ENCODE results near the gene LHX8. TPM values are rescaled to one million over a fixed set of nuclear protein-coding genes. Genes with fewer than 3 reads are reported as not detected.

The LHX8 gene
- total RNA-seq, 1 experiment from 2014 or later = 0.37 TPM

- ChIA-PET POLR2A (no interaction called here), CTCF (no interaction called here)
- no peak overlapping the region for H3K4me3 Mint-ChIP-seq
- H3K27ac Mint-ChIP-seq = no peak overlapping the region
- H3K36me3 Mint-ChIP-seq = no peaks in the 10 kb centered on the region
- peaks cover 60% of the 10 kb centered on the region for H3K4me1 Mint-ChIP-seq
- DNase-seq (ENCODE audit: low spot score) = no peak
- H3K9me3 Mint-ChIP-seq = no peaks in the 10 kb centered on the region
- H3K27me3 Mint-ChIP-seq (ENCODE audit: low read depth) = peaks cover 78% of the 10 kb centered on the region
- TF ChIP-seq GABPB1 (CRISPR knock-in tag; IDR thresholded peaks at IDR 0.05) (no peak), MAX (CRISPR knock-in tag; IDR thresholded peaks at IDR 0.05) (0 out of 2 replicates have a peak, but pooled peaks have one; percentile 23)
- no peak for ATAC-seq
These were observed 6.1 kb upstream of the LHX8 start for GRCh38 chr1:75127916-75128717.

GRCh38 chr1:75129660-75129982 lies 4.6 kb upstream of the LHX8 start:
- DNase-seq (ENCODE audit: low spot score) = no peak
- no peak for ATAC-seq
- H3K27ac Mint-ChIP-seq = no peak overlapping the region
- ChIA-PET POLR2A (no interaction called here), CTCF (interaction anchor here (1.7 to 2.6 kb wide), 3 partner anchors 62 to 358 kb away, joined by 7 to 10 read pairs (median 7); no protein-coding TSS in a partner anchor)
- no peak for TF ChIP-seq RORB (CRISPR knock-in tag; IDR thresholded peaks at IDR 0.05)
- TF ChIP-seq PRDM15 (CRISPR knock-in tag; IDR thresholded peaks at IDR 0.05) = no peak
- TF ChIP-seq ZNF317 (CRISPR knock-in tag; IDR thresholded peaks at IDR 0.05; ENCODE audit: borderline replicate concordance, low read depth) = peak; percentile 86
- no peak for TF ChIP-seq ATF6 (CRISPR knock-in tag; IDR thresholded peaks at IDR 0.05)
- no peak for TF ChIP-seq JAZF1 (CRISPR knock-in tag; IDR thresholded peaks at IDR 0.05)
- TF ChIP-seq E2F4 (CRISPR knock-in tag; IDR thresholded peaks at IDR 0.05; ENCODE audit: borderline replicate concordance, low read depth) = no peak
- TF ChIP-seq NR1H2 (CRISPR knock-in tag; IDR thresholded peaks at IDR 0.05) = no peak
- no peak for TF ChIP-seq ZNF281 (CRISPR knock-in tag; IDR thresholded peaks at IDR 0.05)
- H3K36me3 Mint-ChIP-seq = no peaks in the 10 kb centered on the region
- no peaks in the 10 kb centered on the region for H3K9me3 Mint-ChIP-seq
- H3K4me3 Mint-ChIP-seq = peak overlapping the region; percentile 95
- peaks cover 75% of the 10 kb centered on the region for H3K4me1 Mint-ChIP-seq
- H3K27me3 Mint-ChIP-seq (ENCODE audit: low read depth) = peaks cover 93% of the 10 kb centered on the region

Measured in WTC11 (cell line).